Small intestine (tissue), 7 donors: ENCODE measurements around the gene ARHGEF19. TPM values are rescaled to one million over a fixed set of nuclear protein-coding genes. Genes with fewer than 3 reads are reported as not detected.
A peak's percentile ranks its signal among the peaks of the same experiment; 100 is the strongest.
"Not testable (repeated sequence)": the region's sequence is repeated elsewhere in the genome, so short reads cannot be mapped to it uniquely, and the experiment has no call there.

Source experiments
- DNase-seq, 2 donors: peaks; one replicate each; pipeline versions ENCODE4 v3.0.0 to v3.0.0-alpha.2; 2013
- FAIRE-seq: peaks from 2 replicates; lab custom pipeline; 2012; peaks lifted over from hg19 to GRCh38; lab: Jason Lieb, UNC
- H3K27ac ChIP-seq, 3 donors: one replicate each; pipeline ENCODE4 v1.5.1; 2013; ENCODE audit warnings: low read length in 2 of 3, mild to moderate bottlenecking in 2 of 3, control low read depth in 1 of 3, inconsistent platforms in 1 of 3, low read depth in 1 of 3, moderate library complexity in 1 of 3
- H3K27me3 ChIP-seq, 3 donors: one replicate each; pipeline ENCODE4 v1.6.1; 2013; ENCODE audit warnings: low read length in 3 of 3, inconsistent platforms in 1 of 3; ENCODE audit not compliant: control insufficient read depth in 3 of 3, insufficient read depth in 3 of 3
- H3K36me3 ChIP-seq, 3 donors: one replicate each; pipeline ENCODE4 v1.6.1; 2013; ENCODE audit warnings: low read length in 3 of 3, inconsistent platforms in 1 of 3, low read depth in 1 of 3, mild to moderate bottlenecking in 1 of 3, moderate library complexity in 1 of 3; ENCODE audit not compliant: control insufficient read depth in 3 of 3, insufficient read depth in 2 of 3
- H3K4me1 ChIP-seq, 3 donors: one replicate each; pipeline ENCODE4 v1.6.1; 2013; ENCODE audit warnings: low read length in 2 of 3, inconsistent platforms in 1 of 3, low read depth in 1 of 3, mild to moderate bottlenecking in 1 of 3, moderate library complexity in 1 of 3; ENCODE audit not compliant: control insufficient read depth in 3 of 3, insufficient read depth in 2 of 3
- H3K4me3 ChIP-seq, 3 donors: one replicate each; pipeline ENCODE4 v1.5.1; 2013; ENCODE audit warnings: low read length in 3 of 3, control low read depth in 1 of 3, inconsistent platforms in 1 of 3, low read depth in 1 of 3, mild to moderate bottlenecking in 1 of 3, moderate library complexity in 1 of 3
- H3K9me3 ChIP-seq, 2 donors: one replicate each; pipeline ENCODE4 v1.6.1; 2013; ENCODE audit warnings: low read depth in 1 of 2, low read length in 1 of 2; ENCODE audit not compliant: control insufficient read depth in 2 of 2, insufficient read depth in 1 of 2
- WGBS, 3 donors: extraction: QIAGEN DNeasy Blood & Tissue Kit; methylation state at CpG; one replicate each; pipeline ENCODE4 v1.1.7; 2013; 5-methylcytosine and 5-hydroxymethylcytosine counted together
- polyA plus RNA-seq, 4 donors: library from polyadenylated mRNA; stranded (reverse) in 3 of 4; unstranded in 1 of 4; fragments of 200-250 nt in 3 of 4; fragments of 120-200 nt in 1 of 4; gene quantifications; one replicate each; pipeline versions ENCODE4 v1.2.1 to v1.2.3, GENCODE V29; 2013
- donor health status: healthy with polysubstance abuse.
- donor health status: control.
- donor health status: control.
- donor health status: Bipolar disorder and iron deficiency.
- donor health status: healthy.

ARHGEF19 gene
- polyA plus RNA-seq, 4 donors = 2.2 to 14.0 (median 7.5) TPM

GRCh38 chr1:16231331-16232315, 19.2 kb upstream of the ARHGEF19 start:
- peaks cover 0 to 29% (median 0%) of the 10 kb centered on the region in 3 donors for H3K36me3 ChIP-seq

GRCh38 chr1:16230744-16231143, 18.3 kb upstream of the ARHGEF19 start:
- FAIRE-seq = no peak
- Histone ChIP-seq H3K4me1 (peaks cover 0 to 27% (median 0%) of the 10 kb centered on the region in 3 donors), H3K36me3 (peaks cover 0 to 32% (median 0%) of the 10 kb centered on the region in 3 donors), H3K27ac (no peak overlapping the region), H3K9me3 (peaks cover 0 to 7% of the 10 kb centered on the region in 2 donors), H3K27me3 (peaks cover 0 to 25% (median 4%) of the 10 kb centered on the region in 3 donors), H3K4me3 (no peak overlapping the region)
- WGBS, 3 donors = 87 to 90% (median 89%) methylated on average over 13 of the region's 13 CpGs
- no peak for DNase-seq

More at GRCh38 chr1:16231331-16232315, 19.2 kb upstream of the ARHGEF19 start:
- Histone ChIP-seq H3K27me3 (peaks cover 0 to 21% (median 4%) of the 10 kb centered on the region in 3 donors), H3K27ac (no peak overlapping the region), H3K9me3 (peaks cover 0 to 3% of the 10 kb centered on the region in 2 donors), H3K4me3 (no peak overlapping the region), H3K4me1 (peaks cover 0 to 29% (median 4%) of the 10 kb centered on the region in 3 donors)
- 88 to 94% (median 93%) methylated on average over 32 to 35 of the region's 35 CpGs for WGBS, 3 donors
- DNase-seq (no peak), FAIRE-seq (no peak)

- DNase-seq (no peak), FAIRE-seq (no peak)
- H3K27ac ChIP-seq = no peak overlapping the region
- WGBS, 3 donors = 83 to 85% (median 84%) methylated on average over 12 to 13 of the region's 13 CpGs
- peaks cover 0 to 27% (median 0%) of the 10 kb centered on the region in 3 donors for H3K4me1 ChIP-seq
- peaks cover 0 to 7% of the 10 kb centered on the region in 2 donors for H3K9me3 ChIP-seq
- no peak overlapping the region for H3K4me3 ChIP-seq
- peaks cover 0 to 32% (median 0%) of the 10 kb centered on the region in 3 donors for H3K36me3 ChIP-seq
- peaks cover 0 to 25% (median 4%) of the 10 kb centered on the region in 3 donors for H3K27me3 ChIP-seq
Measured at GRCh38 chr1:16229976-16230740, 17.7 kb upstream of the ARHGEF19 start.

- peaks cover 0 to 18% (median 0%) of the 10 kb centered on the region in 3 donors for H3K36me3 ChIP-seq
- no peak for FAIRE-seq
- no peak overlapping the region for H3K27ac ChIP-seq
- H3K27me3 ChIP-seq = peaks cover 0 to 25% (median 4%) of the 10 kb centered on the region in 3 donors
- H3K4me1 ChIP-seq = peaks cover 0 to 27% (median 0%) of the 10 kb centered on the region in 3 donors
- peaks cover 0 to 7% of the 10 kb centered on the region in 2 donors for H3K9me3 ChIP-seq
- WGBS, 3 donors = 14 to 25% (median 20%) methylated on average over 34 to 46 of the region's 46 CpGs
- H3K4me3 ChIP-seq = peak overlapping the region in 2 of 3 donors; percentile 12 to 50
- peak; percentile 68 to 74 for DNase-seq
Measured at GRCh38 chr1:16226490-16227179, 14.2 kb upstream of the ARHGEF19 start.

GRCh38 chr1:16226129-16226489, 13.7 kb upstream of the ARHGEF19 start:
- no peak overlapping the region for H3K4me3 ChIP-seq
- FAIRE-seq = no peak

GRCh38 chr1:16224472-16224871, 12.0 kb upstream of the ARHGEF19 start:
- Histone ChIP-seq H3K4me3 (no peak overlapping the region), H3K4me1 (peaks cover 0 to 27% (median 2%) of the 10 kb centered on the region in 3 donors), H3K27ac (no peak overlapping the region), H3K27me3 (peaks cover 0 to 25% (median 4%) of the 10 kb centered on the region in 3 donors), H3K9me3 (peaks cover 0 to 7% of the 10 kb centered on the region in 2 donors), H3K36me3 (peaks cover 0 to 3% (median 0%) of the 10 kb centered on the region in 3 donors)
- FAIRE-seq = no peak
- 87 to 91% (median 91%) methylated on average over 3 of the region's 3 CpGs for WGBS, 3 donors
- DNase-seq = no peak

More at GRCh38 chr1:16226129-16226489, 13.7 kb upstream of the ARHGEF19 start:
- Histone ChIP-seq H3K4me1 (peaks cover 0 to 27% (median 0%) of the 10 kb centered on the region in 3 donors), H3K9me3 (peaks cover 0 to 7% of the 10 kb centered on the region in 2 donors), H3K36me3 (peaks cover 0 to 13% (median 0%) of the 10 kb centered on the region in 3 donors), H3K27me3 (peaks cover 0 to 25% (median 4%) of the 10 kb centered on the region in 3 donors), H3K27ac (no peak overlapping the region)
- DNase-seq = no peak
- 94 to 97% (median 96%) methylated on average over 7 of the region's 7 CpGs for WGBS, 3 donors

GRCh38 chr1:16222716-16223115, 10.3 kb upstream of the ARHGEF19 start:
- H3K27ac ChIP-seq, H3K9me3 ChIP-seq, H3K36me3 ChIP-seq, FAIRE-seq, H3K4me3 ChIP-seq, DNase-seq: not testable (repeated sequence)
- 92 to 96% (median 94%) methylated on average over 14 of the region's 14 CpGs for WGBS, 3 donors
- Histone ChIP-seq H3K27me3 (peaks cover 0 to 15% (median 2%) of the 10 kb centered on the region in 3 donors), H3K4me1 (peaks cover 0 to 29% (median 3%) of the 10 kb centered on the region in 3 donors)
